Esophagus squamous epithelium (tissue), 5 donors: ENCODE data around the gene NMRK1. TPM values are rescaled to one million over a fixed set of nuclear protein-coding genes. Genes with fewer than 3 reads are reported as not detected.
A peak's percentile ranks its signal among the peaks of the same experiment; 100 is the strongest.

Experiments
- DNase-seq: peaks from one replicate; lab custom pipeline; 2025; lab: John Stamatoyannopoulos, UW
- H3K27ac ChIP-seq, 4 donors: fragments of 200-600 bp; sonication (generic); one replicate each; pipeline ENCODE4 v1.5.1; 2016 to 2019; ENCODE audit warnings: mild to moderate bottlenecking in 1 of 4
- H3K27me3 ChIP-seq, 4 donors: fragments of 200-600 bp; sonication (generic); 1 replicate in 3 of 4; 2 replicates in 1 of 4; pipeline versions ENCODE4 v1.5.1 to v1.6.0; 2017 to 2021; ENCODE audit warnings: antibody characterized with exemption in 1 of 4
- H3K36me3 ChIP-seq, 3 donors: fragments of 200-600 bp; sonication (generic); one replicate each; pipeline ENCODE4 v1.5.1; 2016 to 2019
- H3K4me1 ChIP-seq, 3 donors: fragments of 200-600 bp; sonication (generic); one replicate each; pipeline ENCODE4 v1.5.1; 2017 to 2019
- H3K4me3 ChIP-seq, 4 donors: fragments of 200-600 bp; sonication (generic); 1 replicate in 3 of 4; 2 replicates in 1 of 4; pipeline ENCODE4 v1.5.1; 2016 to 2019; ENCODE audit warnings: mild to moderate bottlenecking in 2 of 4, moderate library complexity in 1 of 4
- H3K9me3 ChIP-seq, 3 donors: fragments of 200-600 bp; sonication (generic); one replicate each; pipeline ENCODE4 v1.5.1; 2016 to 2019
- CTCF ChIP-seq, 6 experiments: fragments of 450-650 bp in 4 of 6; fragments of 200-600 bp in 2 of 6; sonication (generic) in 2 of 6; IDR thresholded peaks; one replicate each; pipeline ENCODE4 v1.5.1; 2016 to 2019; ENCODE audit warnings: antibody characterized with exemption in 6 of 6, mild to moderate bottlenecking in 4 of 6, moderate library complexity in 4 of 6
- POLR2A ChIP-seq, 4 donors: fragments of 450-650 bp; IDR thresholded peaks; one replicate each; pipeline ENCODE4 v1.6.1; 2017; ENCODE audit warnings: antibody characterized with exemption in 4 of 4, mild to moderate bottlenecking in 4 of 4, moderate library complexity in 3 of 4
- WGBS, 2 donors: methylation state at CpG; one replicate each; pipeline ENCODE4 v1.1.5; 2018; 5-methylcytosine and 5-hydroxymethylcytosine counted together
- intact Hi-C: fragments of 100-400 bp; cut with DNase I; formaldehyde crosslinking; loops from one replicate; pipeline ENCODE4 v1.15.0; 2022
- total RNA-seq, 4 donors: library from RNA; depleted of rRNA; stranded (reverse); fragments of >200 nt; gene quantifications; one replicate each; pipeline ENCODE4 v1.1.0, GENCODE V29; 2016
- donor health status: DM: yes; HTN: yes; CAD: no.

The NMRK1 gene
- total RNA-seq, 4 donors from 2014 or later = 23.1 to 36.4 (median 29.5) TPM

GRCh38 chr9:75120686-75121085 is 32.7 kb upstream of the NMRK1 start:
- no peaks in the 10 kb centered on the region for H3K9me3 ChIP-seq
- TF ChIP-seq POLR2A (IDR thresholded peaks at IDR 0.05) = no peak
- TF ChIP-seq CTCF (IDR thresholded peaks at IDR 0.05) = no peak
- 93 to 97% methylated on average over 4 of the region's 4 CpGs for WGBS, 2 donors
- intact Hi-C loops = no loop called here
- H3K4me1 ChIP-seq = peaks cover 0 to 23% (median 0%) of the 10 kb centered on the region in 3 donors
- peaks cover 0 to 64% (median 10%) of the 10 kb centered on the region in 3 donors for H3K36me3 ChIP-seq
- no peaks in the 10 kb centered on the region for H3K27me3 ChIP-seq
- H3K4me3 ChIP-seq = no peak overlapping the region
- DNase-seq = no peak
- peak overlapping the region in 1 of 4 donors; percentile 17 for H3K27ac ChIP-seq

- TF ChIP-seq CTCF (IDR thresholded peaks at IDR 0.05) = no peak
- TF ChIP-seq POLR2A (IDR thresholded peaks at IDR 0.05) = no peak
- no peaks in the 10 kb centered on the region for H3K9me3 ChIP-seq
- H3K4me1 ChIP-seq = peaks cover 0 to 46% (median 9%) of the 10 kb centered on the region in 3 donors
- intact Hi-C loops = no loop called here
- no peak overlapping the region for H3K4me3 ChIP-seq
- WGBS, 2 donors = 76 to 85% methylated on average over 1 of the region's 1 CpG
- DNase-seq = no peak
- H3K36me3 ChIP-seq = peaks cover 0 to 51% (median 10%) of the 10 kb centered on the region in 3 donors
- no peaks in the 10 kb centered on the region for H3K27me3 ChIP-seq
- no peak overlapping the region for H3K27ac ChIP-seq
These were observed 29.6 kb upstream of the NMRK1 start for GRCh38 chr9:75117564-75117963.

GRCh38 chr9:75116306-75116705 is 28.4 kb upstream of the NMRK1 start:
- no peak for DNase-seq
- Histone ChIP-seq H3K36me3 (peaks cover 0 to 38% (median 7%) of the 10 kb centered on the region in 3 donors), H3K9me3 (no peaks in the 10 kb centered on the region), H3K27ac (no peak overlapping the region), H3K4me3 (no peak overlapping the region), H3K4me1 (peaks cover 0 to 52% (median 13%) of the 10 kb centered on the region in 3 donors), H3K27me3 (no peaks in the 10 kb centered on the region)
- TF ChIP-seq POLR2A (IDR thresholded peaks at IDR 0.05) (no peak), CTCF (IDR thresholded peaks at IDR 0.05) (no peak)
- 70 to 73% methylated on average over 4 of the region's 4 CpGs for WGBS, 2 donors
- intact Hi-C loops = no loop called here

GRCh38 chr9:75112789-75113188 is 24.8 kb upstream of the NMRK1 start:
- Histone ChIP-seq H3K4me1 (peaks cover 16 to 84% (median 40%) of the 10 kb centered on the region in 3 donors), H3K4me3 (no peak overlapping the region), H3K36me3 (peaks cover 0 to 3% (median under 1%) of the 10 kb centered on the region in 3 donors), H3K27me3 (no peaks in the 10 kb centered on the region), H3K9me3 (no peaks in the 10 kb centered on the region), H3K27ac (peak overlapping the region; percentile 1 to 91 (median 83))
- TF ChIP-seq CTCF (IDR thresholded peaks at IDR 0.05) (no peak), POLR2A (IDR thresholded peaks at IDR 0.05) (no peak)
- no peak for DNase-seq
- WGBS, 2 donors = 65 to 77% methylated on average over 4 of the region's 4 CpGs
- intact Hi-C loops = no loop called here

GRCh38 chr9:75111019-75111622 is 23.2 kb upstream of the NMRK1 start:
- TF ChIP-seq CTCF (IDR thresholded peaks at IDR 0.05) (no peak), POLR2A (IDR thresholded peaks at IDR 0.05) (no peak)
- DNase-seq = no peak
- H3K36me3 ChIP-seq = no peaks in the 10 kb centered on the region
- peaks cover 16 to 89% (median 43%) of the 10 kb centered on the region in 3 donors for H3K4me1 ChIP-seq
- no peaks in the 10 kb centered on the region for H3K9me3 ChIP-seq
- H3K4me3 ChIP-seq = no peak overlapping the region
- intact Hi-C loops = no loop called here
- H3K27ac ChIP-seq = peak overlapping the region; percentile 60 to 91 (median 83)
- WGBS, 2 donors = 17 to 45% methylated on average over 5 of the region's 5 CpGs
- H3K27me3 ChIP-seq = no peaks in the 10 kb centered on the region
